ENCODE results near the gene SPTBN5. TPM values are rescaled to one million over a fixed set of nuclear protein-coding genes. Genes with fewer than 3 reads are reported as not detected.
A peak's percentile ranks its signal among the peaks of the same experiment; 100 is the strongest.

The SPTBN5 gene
- total RNA-seq, 1 experiment from 2014 or later = 2.1 TPM

- ChIA-PET POLR2A (no interaction called here), CTCF (no interaction called here)
- ATAC-seq = no peak
Observed at GRCh38 chr15:41896566-41896965, 2.7 kb upstream of the SPTBN5 start.

DNA sequence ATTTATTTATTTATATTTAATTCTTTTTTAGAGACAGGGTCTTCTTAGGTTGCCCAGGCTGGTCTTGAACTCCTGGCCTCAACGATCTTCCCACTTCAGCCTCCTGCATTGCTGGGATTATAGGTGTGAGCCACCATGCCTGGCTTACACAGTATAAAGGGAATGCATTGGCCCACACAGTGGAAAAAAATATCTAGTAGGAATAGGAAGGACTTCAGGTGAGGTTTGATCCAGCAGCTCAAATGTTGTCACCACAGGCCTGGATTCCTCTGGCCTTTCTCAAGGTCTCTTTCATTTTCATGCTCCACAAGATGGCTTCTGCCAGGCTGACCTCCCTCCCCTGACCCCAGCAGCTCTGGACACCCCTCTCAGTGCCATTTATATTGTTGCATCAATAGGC, 2.1 kb upstream of the SPTBN5 start:
- TF ChIP-seq REST (IDR thresholded peaks at IDR 0.05; ENCODE audit: insufficient read depth in 1 of 2, low read depth in 2 of 2, low read length in 1 of 2) (no peak), POLR2AphosphoS5 (IDR thresholded peaks at IDR 0.05; ENCODE audit: low read depth, low read length) (no peak), SIN3A (IDR thresholded peaks at IDR 0.05; ENCODE audit: borderline replicate concordance, insufficient read depth, low read depth, low read length) (no peak), TCF7L2 (IDR thresholded peaks at IDR 0.05; ENCODE audit: low read depth, low read length) (no peak)
- TF ChIP-seq, protein P1, sequence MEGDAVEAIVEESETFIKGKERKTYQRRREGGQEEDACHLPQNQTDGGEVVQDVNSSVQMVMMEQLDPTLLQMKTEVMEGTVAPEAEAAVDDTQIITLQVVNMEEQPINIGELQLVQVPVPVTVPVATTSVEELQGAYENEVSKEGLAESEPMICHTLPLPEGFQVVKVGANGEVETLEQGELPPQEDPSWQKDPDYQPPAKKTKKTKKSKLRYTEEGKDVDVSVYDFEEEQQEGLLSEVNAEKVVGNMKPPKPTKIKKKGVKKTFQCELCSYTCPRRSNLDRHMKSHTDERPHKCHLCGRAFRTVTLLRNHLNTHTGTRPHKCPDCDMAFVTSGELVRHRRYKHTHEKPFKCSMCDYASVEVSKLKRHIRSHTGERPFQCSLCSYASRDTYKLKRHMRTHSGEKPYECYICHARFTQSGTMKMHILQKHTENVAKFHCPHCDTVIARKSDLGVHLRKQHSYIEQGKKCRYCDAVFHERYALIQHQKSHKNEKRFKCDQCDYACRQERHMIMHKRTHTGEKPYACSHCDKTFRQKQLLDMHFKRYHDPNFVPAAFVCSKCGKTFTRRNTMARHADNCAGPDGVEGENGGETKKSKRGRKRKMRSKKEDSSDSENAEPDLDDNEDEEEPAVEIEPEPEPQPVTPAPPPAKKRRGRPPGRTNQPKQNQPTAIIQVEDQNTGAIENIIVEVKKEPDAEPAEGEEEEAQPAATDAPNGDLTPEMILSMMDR (IDR thresholded peaks at IDR 0.05) = no peak
- intact Hi-C loops (cut with micrococcal nuclease; ENCODE audit: unreplicated experiment) (no loop called here), in situ Hi-C loops (cut with HindIII; ENCODE audit: low pct_unique_long_range_greater_than_20kb, low sequenced_read_pairs) (no loop called here)
- Histone ChIP-seq H3K36me3 (ENCODE audit: control insufficient read depth, insufficient read depth, low read length) (peaks cover 5% of the 10 kb centered on the region), H3K9me3 (ENCODE audit: control insufficient read depth, insufficient read depth, low read depth, low read length) (no peaks in the 10 kb centered on the region), H3K27ac (ENCODE audit: low read length) (no peak overlapping the region), H3K4me1 (ENCODE audit: control insufficient read depth, insufficient read depth, low read length) (peaks cover 10% of the 10 kb centered on the region), H3K27me3 (ENCODE audit: control insufficient read depth, insufficient read depth, low read length) (no peaks in the 10 kb centered on the region), H3K4me3 (ENCODE audit: low read depth in 2 of 2, low read length in 2 of 2) (no peak overlapping the region)
- ChIA-PET CTCF (interaction anchor here (0.6 to 1.3 kb wide), 2 partner anchors 122 to 343 kb away, joined by 4 to 6 read pairs; partner anchors contain the start of gene MAPKBP1), POLR2A (no interaction called here)
- DNase-seq (ENCODE audit: low read depth, low spot score) (no peak), ATAC-seq (no peak)
- no TSS peak for BruUV-seq (replicated peaks)

More at GRCh38 chr15:41896566-41896965, 2.7 kb upstream of the SPTBN5 start:
- no peak overlapping the region for H3K27ac ChIP-seq (ENCODE audit: low read length)
- DNase-seq (ENCODE audit: low read depth, low spot score) = no peak
- no peaks in the 10 kb centered on the region for H3K27me3 ChIP-seq (ENCODE audit: control insufficient read depth, insufficient read depth, low read length)
- H3K36me3 ChIP-seq (ENCODE audit: control insufficient read depth, insufficient read depth, low read length) = peaks cover 7% of the 10 kb centered on the region
- H3K4me3 ChIP-seq (ENCODE audit: low read depth in 2 of 2, low read length in 2 of 2) = no peak overlapping the region
- intact Hi-C loops (cut with micrococcal nuclease; ENCODE audit: unreplicated experiment) (no loop called here), in situ Hi-C loops (cut with HindIII; ENCODE audit: low pct_unique_long_range_greater_than_20kb, low sequenced_read_pairs) (no loop called here)
- no peak for TF ChIP-seq POLR2AphosphoS5 (IDR thresholded peaks at IDR 0.05; ENCODE audit: low read depth, low read length)
- no peak for TF ChIP-seq TCF7L2 (IDR thresholded peaks at IDR 0.05; ENCODE audit: low read depth, low read length)
- TF ChIP-seq SIN3A (IDR thresholded peaks at IDR 0.05; ENCODE audit: borderline replicate concordance, insufficient read depth, low read depth, low read length) = no peak
- peaks cover 10% of the 10 kb centered on the region for H3K4me1 ChIP-seq (ENCODE audit: control insufficient read depth, insufficient read depth, low read length)
- H3K9me3 ChIP-seq (ENCODE audit: control insufficient read depth, insufficient read depth, low read depth, low read length) = no peaks in the 10 kb centered on the region
- BruUV-seq (replicated peaks) = no TSS peak

DNA sequence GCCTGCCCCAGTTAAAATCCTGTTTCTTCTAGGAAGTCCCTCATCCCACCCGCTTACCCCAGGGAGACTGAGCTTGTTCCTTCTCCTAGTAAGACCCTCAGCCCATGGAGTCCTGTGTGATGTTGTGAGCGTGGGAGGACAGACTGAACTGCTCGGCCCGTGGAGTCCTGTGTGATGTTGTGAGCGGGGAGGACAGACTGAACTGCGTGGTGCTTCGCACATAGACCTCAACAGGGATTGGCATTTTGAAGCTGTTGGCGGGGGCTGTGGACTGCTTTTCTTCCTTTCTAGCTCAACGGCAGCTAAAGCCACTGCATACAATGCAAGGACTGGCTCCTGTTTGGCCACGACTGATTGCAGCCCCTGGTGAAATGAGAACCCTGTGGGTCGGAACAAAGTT, 1.6 kb upstream of the SPTBN5 start:
- no peak for DNase-seq (ENCODE audit: low read depth, low spot score)
- peak; percentile 12; the same call in 1 of the 2 replicates for ATAC-seq
- ChIA-PET POLR2A (no interaction called here), CTCF (interaction anchor here (0.6 to 1.3 kb wide), 2 partner anchors 122 to 342 kb away, joined by 4 to 6 read pairs; partner anchors contain the start of gene MAPKBP1)
- BruUV-seq (replicated peaks) = no TSS peak
- Histone ChIP-seq H3K36me3 (ENCODE audit: control insufficient read depth, insufficient read depth, low read length) (peaks cover 2% of the 10 kb centered on the region), H3K27ac (ENCODE audit: low read length) (peak overlapping the region; percentile 49; the same call in 1 of the 2 replicates), H3K27me3 (ENCODE audit: control insufficient read depth, insufficient read depth, low read length) (no peaks in the 10 kb centered on the region), H3K9me3 (ENCODE audit: control insufficient read depth, insufficient read depth, low read depth, low read length) (no peaks in the 10 kb centered on the region), H3K4me1 (ENCODE audit: control insufficient read depth, insufficient read depth, low read length) (peaks cover 10% of the 10 kb centered on the region), H3K4me3 (ENCODE audit: low read depth in 2 of 2, low read length in 2 of 2) (no peak overlapping the region)
- no peak; the same call in 1 of the 2 replicates for TF ChIP-seq POLR2AphosphoS5 (IDR thresholded peaks at IDR 0.05; ENCODE audit: low read depth, low read length)
- TF ChIP-seq REST (IDR thresholded peaks at IDR 0.05; ENCODE audit: insufficient read depth in 1 of 2, low read depth in 2 of 2, low read length in 1 of 2) = no peak
- TF ChIP-seq TCF7L2 (IDR thresholded peaks at IDR 0.05; ENCODE audit: low read depth, low read length) = no peak
- no peak for TF ChIP-seq SIN3A (IDR thresholded peaks at IDR 0.05; ENCODE audit: borderline replicate concordance, insufficient read depth, low read depth, low read length)
- TF ChIP-seq, protein P1 (IDR thresholded peaks at IDR 0.05) = no peak
- in situ Hi-C loops (cut with HindIII; ENCODE audit: low pct_unique_long_range_greater_than_20kb, low sequenced_read_pairs) = no loop called here
- intact Hi-C loops (cut with micrococcal nuclease; ENCODE audit: unreplicated experiment) = no loop called here
